Activated CD4-positive, CD25-positive, alpha-beta regulatory T cell treated with anti-CD3 and anti-CD28 coated beads, Interleukin-2, amount 50 U/mL, for 24 hours (primary cell): Measurements from ENCODE around the gene COL5A2.

Experiments used
- ATAC-seq, 2 donors: fragments of 150-1000 bp; cut with Tn5 transposase; one replicate each; pipeline ENCODE4 v1.10.0; 2021; ENCODE audit warnings: mild to moderate bottlenecking in 1 of 2, moderate library complexity in 1 of 2

The COL5A2 gene

DNA sequence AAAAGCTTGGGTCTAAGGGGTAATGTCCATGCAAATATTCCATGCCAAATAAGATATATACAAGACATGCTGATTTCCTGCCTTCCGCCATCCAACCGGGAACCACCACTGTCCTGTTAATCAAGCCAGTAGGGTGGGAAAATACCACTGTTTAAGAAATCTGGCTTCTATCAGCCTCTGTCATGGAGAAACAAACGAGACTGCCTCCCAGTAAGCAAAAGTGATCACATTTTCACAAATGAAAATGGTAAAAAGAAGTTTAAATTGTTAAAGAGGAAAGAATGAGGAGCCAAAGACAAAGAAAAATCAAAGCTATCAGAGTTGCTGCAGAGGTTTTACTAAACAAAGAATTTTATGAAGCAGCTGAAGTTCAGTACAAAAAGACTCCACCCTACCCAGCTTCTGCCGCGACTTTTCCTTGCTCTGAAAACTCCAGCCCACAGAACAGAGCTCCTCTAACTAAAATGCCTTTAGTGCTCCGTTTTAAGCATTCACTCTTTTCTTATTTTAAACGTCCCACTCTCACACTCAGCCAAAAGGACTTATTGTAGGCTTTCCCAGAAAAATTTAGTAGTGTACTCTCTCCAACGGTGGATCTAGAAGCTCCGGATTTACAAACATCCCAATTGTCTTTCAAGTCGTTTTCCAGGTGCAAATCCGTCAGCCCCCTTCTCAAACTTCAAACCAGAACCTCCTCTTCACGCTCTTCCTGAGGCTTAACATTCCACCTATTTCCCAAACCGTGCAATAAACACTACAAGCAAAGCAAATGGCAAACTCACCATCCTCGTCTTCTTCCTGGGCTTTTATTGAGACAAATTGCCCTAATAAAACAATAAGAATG, 613 bp downstream of the COL5A2 start:
- no peak for ATAC-seq

DNA sequence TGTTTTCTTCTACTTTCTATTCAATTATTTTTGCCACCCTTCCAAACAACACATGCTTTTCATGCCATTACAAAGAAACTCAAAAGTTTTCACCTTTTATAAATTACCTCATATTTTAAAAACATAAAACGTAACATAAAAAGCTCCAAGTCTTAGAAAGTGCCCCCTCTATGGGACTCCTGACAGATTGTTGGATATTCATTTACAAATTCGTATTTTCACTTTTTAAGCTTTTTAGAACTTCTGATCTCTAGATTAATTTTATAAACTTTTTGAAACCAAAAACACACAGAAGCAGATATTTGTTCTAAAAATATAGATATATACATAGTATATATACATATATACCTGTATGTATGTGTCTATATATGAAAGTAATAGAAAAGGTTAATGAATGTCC, 1.5 kb downstream of the COL5A2 start:
- ATAC-seq: no peak

GRCh38 chr2:189177251-189177840, 2.2 kb downstream of the COL5A2 start:
- ATAC-seq: no peak

- no peak for ATAC-seq
These were observed 3.0 kb downstream of the COL5A2 start for GRCh38 chr2:189176516-189176915.

DNA sequence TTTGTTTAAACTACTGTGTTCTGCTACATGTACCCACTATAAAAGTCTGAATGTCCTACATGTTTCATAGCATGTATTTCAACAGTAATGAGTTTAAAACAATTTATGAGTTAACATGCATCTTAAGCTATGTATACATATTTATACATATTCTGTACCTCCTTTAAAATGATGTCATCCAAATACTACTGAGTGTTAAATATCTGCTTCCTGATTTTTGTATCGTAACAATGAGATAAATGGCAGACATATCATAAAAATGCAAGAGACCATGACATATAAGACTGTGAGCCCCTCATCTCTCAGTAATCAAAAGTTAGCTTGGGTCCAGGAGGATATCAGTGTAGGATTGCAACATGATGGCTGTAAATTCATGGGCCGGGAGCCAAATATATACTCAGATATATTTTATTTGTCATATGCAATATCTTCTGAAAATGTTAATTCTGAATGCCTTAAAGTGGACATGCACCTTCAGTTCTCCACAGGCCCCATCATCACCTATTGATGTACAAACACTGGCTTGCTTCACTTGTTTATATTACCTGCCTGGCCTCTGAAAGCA, 3.6 kb downstream of the COL5A2 start:
- ATAC-seq: no peak

GRCh38 chr2:189171956-189172609, 7.5 kb downstream of the COL5A2 start:
- no peak for ATAC-seq

- no peak for ATAC-seq
These were observed 10.6 kb downstream of the COL5A2 start for GRCh38 chr2:189168856-189169499.

DNA sequence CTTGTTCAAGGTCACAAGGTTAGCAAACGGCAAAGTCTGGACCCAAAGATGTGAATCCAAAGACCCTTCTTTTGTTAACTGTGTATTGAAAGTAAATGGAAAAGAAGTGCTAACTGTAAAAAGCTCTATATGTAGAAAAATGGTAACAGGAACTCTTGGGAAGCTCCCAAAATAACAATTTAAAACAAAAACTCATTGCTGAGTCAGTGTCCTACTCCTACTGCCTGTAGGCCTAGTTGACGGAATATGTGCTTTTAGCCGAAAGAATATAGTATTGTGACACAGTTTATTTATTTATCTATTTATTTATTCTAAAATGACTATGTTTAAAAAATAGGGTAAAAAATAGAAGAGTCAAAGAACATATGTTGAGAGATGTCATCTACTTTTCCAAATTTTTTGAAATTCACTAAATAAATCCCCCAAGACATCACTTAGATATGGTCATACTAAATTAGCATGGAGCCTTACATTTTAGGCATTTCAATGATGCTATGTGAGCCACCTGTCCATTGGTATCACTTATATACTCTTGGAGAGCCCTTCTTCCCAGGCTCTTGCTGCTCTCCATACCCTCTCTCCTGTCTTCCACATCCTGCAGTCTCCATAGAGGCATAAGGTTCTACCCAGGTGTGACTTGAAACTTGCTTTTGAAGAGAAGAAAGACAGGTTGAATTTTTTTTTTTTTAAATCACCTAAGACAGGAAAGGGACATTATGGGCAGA, 13.7 kb downstream of the COL5A2 start:
- ATAC-seq: no peak

DNA sequence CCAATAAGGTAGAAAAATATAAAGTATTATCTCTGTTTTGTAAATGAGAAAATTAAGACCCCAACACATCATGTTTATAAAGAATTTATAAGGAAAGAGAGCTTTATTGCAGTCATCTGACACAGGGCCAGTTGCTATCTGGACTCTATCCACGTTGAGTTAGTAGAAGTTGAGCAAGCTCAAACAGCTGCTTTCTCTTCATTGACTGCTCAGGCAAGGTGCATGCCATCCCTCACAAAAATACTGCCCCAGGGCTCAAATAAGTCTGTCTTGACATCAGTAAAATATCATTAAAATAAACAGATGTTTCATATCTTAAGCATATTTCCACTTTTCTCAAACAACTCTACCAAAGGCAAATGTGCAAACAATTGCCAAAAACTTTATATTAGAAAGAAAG, 14.8 kb downstream of the COL5A2 start:
- ATAC-seq: no peak

DNA sequence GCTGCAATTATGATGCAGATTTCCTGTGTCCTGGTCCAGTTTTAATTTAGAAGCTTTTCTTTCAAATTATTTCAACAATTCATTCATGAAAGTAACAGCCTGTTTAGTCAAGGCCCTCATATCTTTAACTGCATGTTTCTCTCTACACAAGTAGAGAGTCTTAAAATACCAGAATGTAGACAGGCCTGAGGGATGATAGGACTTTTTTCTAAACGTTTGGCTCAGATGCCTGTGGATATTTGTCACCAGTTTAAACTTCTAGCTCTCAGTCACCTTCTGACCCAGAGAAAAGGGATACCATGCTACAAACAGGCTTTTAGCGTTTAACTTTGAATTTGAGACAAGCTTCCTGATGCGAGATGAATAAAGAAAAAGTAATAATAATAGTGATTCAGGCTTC, 15.7 kb downstream of the COL5A2 start:
- no peak for ATAC-seq

- ATAC-seq: no peak
These were observed 17.0 kb downstream of the COL5A2 start for GRCh38 chr2:189162566-189162965.

GRCh38 chr2:189161894-189162293, 17.7 kb downstream of the COL5A2 start:
- no peak for ATAC-seq

GRCh38 chr2:189159717-189160116, 19.8 kb downstream of the COL5A2 start:
- no peak for ATAC-seq

DNA sequence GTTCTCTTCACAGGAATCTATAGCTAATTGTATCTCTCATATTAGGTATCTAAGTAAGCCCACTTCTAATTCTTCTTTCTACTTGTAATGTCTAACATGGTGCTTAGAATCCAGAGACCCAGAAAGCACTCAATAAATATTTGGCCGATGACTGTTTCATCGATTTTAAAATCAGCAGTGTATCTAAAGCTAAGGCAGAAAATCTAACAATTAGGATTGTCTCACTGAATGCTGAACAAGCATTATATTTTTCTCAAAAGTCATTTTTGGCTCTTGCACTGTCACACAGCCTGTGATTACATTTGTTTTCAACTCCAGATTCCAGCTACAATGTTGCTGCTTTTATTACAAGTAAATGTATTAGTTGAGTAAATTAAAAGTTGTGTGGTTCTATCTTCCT, 20.3 kb downstream of the COL5A2 start:
- no peak for ATAC-seq

GRCh38 chr2:189157939-189158338, 21.6 kb downstream of the COL5A2 start:
- ATAC-seq: no peak

GRCh38 chr2:189157456-189157855, 22.1 kb downstream of the COL5A2 start:
- ATAC-seq: no peak

GRCh38 chr2:189155795-189156194, 23.8 kb downstream of the COL5A2 start:
- no peak for ATAC-seq

GRCh38 chr2:189153619-189154018, 25.9 kb downstream of the COL5A2 start:
- ATAC-seq: no peak

GRCh38 chr2:189152483-189152882, 27.1 kb downstream of the COL5A2 start:
- no peak for ATAC-seq

DNA sequence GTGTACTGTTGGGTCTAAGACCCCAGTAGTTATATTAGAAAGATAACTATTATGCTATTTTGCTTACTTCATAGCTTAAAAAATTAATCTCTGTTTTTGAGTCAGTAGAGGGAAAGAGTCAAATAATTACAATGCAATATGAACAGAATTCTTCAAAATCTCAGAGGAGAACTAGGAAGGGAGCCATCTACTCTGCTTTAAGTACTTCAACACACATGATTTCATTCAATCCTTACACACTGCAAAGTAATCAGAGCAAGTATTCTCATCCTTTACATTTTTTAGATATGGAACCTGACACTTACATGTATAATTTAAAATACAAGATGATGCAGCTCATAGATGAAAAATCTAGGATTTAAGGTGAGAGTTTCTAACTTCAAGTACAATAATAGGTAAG, 27.7 kb downstream of the COL5A2 start:
- no peak for ATAC-seq

DNA sequence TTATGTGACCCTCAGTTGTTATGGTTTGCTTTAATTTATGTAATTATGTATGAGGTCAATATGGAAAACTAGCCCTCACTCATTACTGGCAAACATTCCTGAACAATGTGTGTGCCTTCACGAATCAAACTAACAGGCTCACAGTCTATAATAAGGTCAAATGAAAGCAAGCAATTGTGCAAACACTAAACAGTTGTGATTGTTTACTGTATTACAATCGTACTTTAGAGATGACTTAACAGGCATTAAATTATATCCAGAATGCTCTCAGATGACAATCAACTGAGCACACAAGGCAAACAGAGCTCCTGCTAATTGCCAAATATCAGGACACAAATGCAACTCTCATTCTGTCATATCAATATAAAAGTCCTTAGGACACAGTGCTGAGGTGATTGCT, 29.5 kb downstream of the COL5A2 start:
- no peak for ATAC-seq

GRCh38 chr2:189147989-189148388, 31.6 kb downstream of the COL5A2 start:
- ATAC-seq: no peak
